RWPE2 (cell line): ENCODE measurements around the gene SKA3.
"Not testable (repeated sequence)": the region's sequence is repeated elsewhere in the genome, so short reads cannot be mapped to it uniquely, and the experiment has no call there.

Experiments used
- ATAC-seq: fragments of 200-7000 bp; cut with Tn5 transposase; 3 replicates; pipeline ENCODE4 v1.9.1; 2021; ENCODE audit warnings: low read depth
- DNase-seq: peaks from one replicate; pipeline ENCODE4 v3.0.0-alpha.2; 2020; ENCODE audit warnings: low spot score
- H3K27ac ChIP-seq: fragments of 450-650 bp; 2 replicates; pipeline ENCODE4 v1.5.1; 2017; ENCODE audit warnings: mild to moderate bottlenecking; ENCODE audit not compliant: poor library complexity, severe bottlenecking
- H3K27me3 ChIP-seq: fragments of 250-450 bp; sonication (Bioruptor Pico); 2 replicates; pipeline ENCODE4 v1.5.1; 2021; ENCODE audit warnings: mild to moderate bottlenecking, moderate library complexity; ENCODE audit not compliant: insufficient read depth, poor library complexity, severe bottlenecking
- H3K36me3 ChIP-seq: fragments of 250-450 bp; sonication (Bioruptor Pico); 2 replicates; pipeline ENCODE4 v1.5.1; 2020; ENCODE audit warnings: low read depth, mild to moderate bottlenecking, moderate library complexity
- H3K4me1 ChIP-seq: fragments of 250-450 bp; sonication (Bioruptor Pico); 2 replicates; pipeline ENCODE4 v1.5.1; 2021; ENCODE audit warnings: mild to moderate bottlenecking, moderate library complexity; ENCODE audit not compliant: insufficient read depth, poor library complexity, severe bottlenecking
- H3K4me3 ChIP-seq: fragments of 250-450 bp; sonication (Bioruptor Pico); 2 replicates; pipeline ENCODE4 v1.5.1; 2021; ENCODE audit warnings: mild to moderate bottlenecking, moderate library complexity; ENCODE audit not compliant: severe bottlenecking
- H3K9me3 ChIP-seq: fragments of 250-450 bp; sonication (Bioruptor Pico); 2 replicates; pipeline ENCODE4 v1.5.1; 2021; ENCODE audit warnings: mild to moderate bottlenecking, moderate library complexity; ENCODE audit not compliant: severe bottlenecking
- TF ChIP-seq, protein P1 (sequence below): fragments of 450-650 bp; IDR thresholded peaks from one replicate; pipeline ENCODE4 v1.5.1; 2017; ENCODE audit warnings: mild to moderate bottlenecking, moderate library complexity; ENCODE audit not compliant: poor library complexity, severe bottlenecking

Gene SKA3

DNA sequence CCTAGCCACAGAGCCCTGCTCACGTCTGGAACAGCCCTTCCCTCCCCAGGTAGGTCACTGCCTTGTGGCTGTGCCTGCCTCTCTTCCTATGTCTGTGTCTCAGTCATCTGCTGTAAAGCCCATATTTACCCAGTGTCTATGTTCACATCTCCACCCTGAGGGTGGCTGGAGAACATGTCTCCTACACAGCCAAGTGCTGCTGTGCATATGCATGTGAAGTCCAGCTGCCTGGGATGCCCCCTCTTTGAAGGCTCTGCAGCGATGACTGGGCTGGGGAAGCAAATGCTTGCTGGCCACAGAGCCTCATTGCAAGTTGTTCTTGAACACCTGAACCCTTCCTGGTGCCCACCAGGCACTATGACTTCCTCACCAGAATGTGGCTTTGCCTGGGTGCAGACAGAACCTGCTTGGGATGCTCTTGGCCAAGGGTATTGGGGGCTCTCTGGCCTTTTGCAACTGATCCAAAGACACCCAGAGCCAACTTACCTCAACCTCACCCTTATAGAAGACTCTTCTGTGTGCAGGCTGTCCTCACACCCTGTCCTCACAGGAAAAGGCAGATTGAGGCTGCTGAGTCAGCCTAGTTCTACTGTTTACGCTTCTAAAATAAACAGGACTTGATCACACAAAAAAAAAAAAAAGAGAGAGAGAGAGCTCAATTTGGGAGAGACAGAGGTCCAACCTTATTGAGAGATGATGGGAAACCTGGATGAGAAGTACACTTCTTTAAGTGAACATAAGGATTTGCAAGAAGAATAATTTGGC lies 26.6 kb upstream of the SKA3 start:
- H3K27ac ChIP-seq, result no peak overlapping the region
- no peaks in the 10 kb centered on the region for H3K36me3 ChIP-seq
- H3K9me3 ChIP-seq, result no peaks in the 10 kb centered on the region
- H3K27me3 ChIP-seq, result no peaks in the 10 kb centered on the region
- TF ChIP-seq, protein P1, sequence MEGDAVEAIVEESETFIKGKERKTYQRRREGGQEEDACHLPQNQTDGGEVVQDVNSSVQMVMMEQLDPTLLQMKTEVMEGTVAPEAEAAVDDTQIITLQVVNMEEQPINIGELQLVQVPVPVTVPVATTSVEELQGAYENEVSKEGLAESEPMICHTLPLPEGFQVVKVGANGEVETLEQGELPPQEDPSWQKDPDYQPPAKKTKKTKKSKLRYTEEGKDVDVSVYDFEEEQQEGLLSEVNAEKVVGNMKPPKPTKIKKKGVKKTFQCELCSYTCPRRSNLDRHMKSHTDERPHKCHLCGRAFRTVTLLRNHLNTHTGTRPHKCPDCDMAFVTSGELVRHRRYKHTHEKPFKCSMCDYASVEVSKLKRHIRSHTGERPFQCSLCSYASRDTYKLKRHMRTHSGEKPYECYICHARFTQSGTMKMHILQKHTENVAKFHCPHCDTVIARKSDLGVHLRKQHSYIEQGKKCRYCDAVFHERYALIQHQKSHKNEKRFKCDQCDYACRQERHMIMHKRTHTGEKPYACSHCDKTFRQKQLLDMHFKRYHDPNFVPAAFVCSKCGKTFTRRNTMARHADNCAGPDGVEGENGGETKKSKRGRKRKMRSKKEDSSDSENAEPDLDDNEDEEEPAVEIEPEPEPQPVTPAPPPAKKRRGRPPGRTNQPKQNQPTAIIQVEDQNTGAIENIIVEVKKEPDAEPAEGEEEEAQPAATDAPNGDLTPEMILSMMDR, result no peak
- H3K4me1 ChIP-seq, result no peaks in the 10 kb centered on the region
- H3K4me3 ChIP-seq, result no peak overlapping the region
- DNase-seq (no peak), ATAC-seq (no peak)

DNA sequence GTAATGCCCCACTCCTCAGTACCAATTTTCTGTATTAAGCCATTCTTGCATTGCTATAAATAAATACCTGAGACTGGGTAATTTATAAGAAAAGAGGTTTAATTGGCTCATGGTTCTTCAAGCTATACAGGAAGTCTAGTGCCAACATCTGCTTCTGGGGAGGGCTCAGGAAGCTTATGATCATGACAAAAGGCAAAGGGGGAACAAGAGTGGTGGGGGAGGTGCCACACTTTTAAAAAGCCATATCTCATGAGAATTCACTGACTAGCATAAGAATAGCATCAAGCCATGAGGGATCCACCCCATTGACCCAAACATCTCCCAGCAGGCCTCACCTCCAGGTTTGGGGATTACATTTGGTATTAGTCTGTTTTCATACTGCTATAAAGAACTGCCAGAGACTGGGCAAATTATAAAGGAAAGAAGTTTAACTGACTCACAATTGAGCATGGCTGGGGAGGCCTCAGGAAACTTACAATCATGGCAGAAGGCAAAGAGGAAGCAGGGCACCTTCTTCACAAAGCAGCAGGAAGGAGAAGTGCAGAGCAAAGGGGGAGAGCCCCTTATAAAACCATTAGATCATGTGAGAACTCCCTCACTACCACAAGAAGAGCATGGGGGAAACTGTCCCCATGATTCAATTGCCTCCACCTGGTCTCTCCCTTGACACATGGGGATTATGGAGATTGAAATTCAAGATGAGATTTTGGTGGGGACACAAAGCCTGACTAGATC lies 25.3 kb upstream of the SKA3 start:
- H3K4me1 ChIP-seq, H3K27me3 ChIP-seq, DNase-seq, H3K4me3 ChIP-seq, H3K27ac ChIP-seq, ATAC-seq, H3K9me3 ChIP-seq, H3K36me3 ChIP-seq: not testable (repeated sequence)

DNA sequence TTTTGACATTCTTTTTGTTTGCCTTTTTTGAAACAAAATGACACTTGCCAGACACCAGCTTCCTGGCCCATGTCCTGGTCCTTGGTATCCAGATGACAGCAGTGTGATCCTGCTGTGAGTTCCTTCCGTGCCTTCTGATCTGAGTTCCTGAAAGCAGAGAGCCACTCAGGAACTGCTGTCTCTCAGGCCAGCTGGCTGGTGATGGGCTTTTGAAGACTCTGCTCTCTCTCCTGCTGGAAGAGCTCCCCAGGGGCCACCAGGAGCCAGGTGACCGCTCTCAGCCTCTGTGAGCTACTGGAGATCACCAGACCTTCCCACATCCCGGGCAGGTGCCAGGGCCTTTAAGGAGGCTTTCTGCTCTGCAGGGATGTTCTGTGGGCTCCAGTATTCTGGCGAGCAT lies 22.0 kb upstream of the SKA3 start:
- H3K27me3 ChIP-seq, H3K4me3 ChIP-seq, H3K36me3 ChIP-seq, DNase-seq, H3K27ac ChIP-seq, H3K4me1 ChIP-seq, H3K9me3 ChIP-seq, ATAC-seq: not testable (repeated sequence)

DNA sequence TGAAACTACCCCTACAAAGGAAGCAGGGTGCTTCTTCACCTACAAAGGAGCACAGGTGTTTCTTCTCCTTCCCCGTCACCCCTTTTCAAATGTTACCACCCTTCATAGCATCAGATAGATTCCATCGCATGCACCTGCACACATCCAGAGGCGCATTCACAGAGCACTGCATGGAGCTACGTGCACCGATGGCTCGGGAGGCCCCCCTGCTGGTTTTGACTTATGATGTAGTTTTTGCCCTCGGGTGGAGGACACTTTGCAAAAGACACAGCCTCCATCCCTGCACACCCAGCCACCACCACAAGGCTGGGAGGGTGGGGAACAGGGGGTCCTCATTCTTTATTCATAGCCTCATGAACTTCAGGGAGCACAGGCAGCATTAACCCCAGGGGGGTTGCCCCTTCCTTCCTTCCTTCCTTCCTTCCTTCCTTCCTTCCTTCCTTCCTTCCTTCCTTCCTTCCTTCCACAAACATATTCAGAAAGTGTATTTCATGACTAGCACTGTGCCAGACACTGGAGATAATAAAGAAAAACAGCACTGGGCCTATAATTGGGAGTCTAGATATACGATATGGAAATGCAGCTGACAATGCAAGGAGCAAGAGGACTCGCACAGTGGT lies 21.4 kb upstream of the SKA3 start:
- ATAC-seq, H3K36me3 ChIP-seq, H3K27me3 ChIP-seq, H3K4me1 ChIP-seq, H3K4me3 ChIP-seq, H3K9me3 ChIP-seq, H3K27ac ChIP-seq, DNase-seq: not testable (repeated sequence)

DNA sequence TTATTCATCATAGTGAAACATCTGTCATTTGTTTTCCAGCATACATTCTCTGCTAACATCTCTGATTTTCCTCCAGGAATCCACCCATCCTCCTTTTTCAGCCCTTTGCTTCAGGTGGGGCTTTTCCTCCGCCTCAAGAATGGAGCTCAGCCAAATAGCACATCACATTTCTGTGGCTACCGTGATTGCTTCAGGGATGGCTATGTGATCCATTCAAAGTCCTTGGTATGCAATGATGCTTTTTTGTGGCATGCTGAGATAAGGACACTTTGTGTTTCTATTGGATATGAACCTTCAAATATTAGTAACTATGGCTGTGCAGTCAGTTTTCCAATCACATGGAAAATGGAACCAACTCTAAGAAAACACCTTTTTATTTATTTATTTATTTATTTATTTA lies 18.4 kb upstream of the SKA3 start:
- not testable (repeated sequence) for H3K4me1 ChIP-seq, H3K27me3 ChIP-seq, H3K4me3 ChIP-seq, ATAC-seq, H3K9me3 ChIP-seq, DNase-seq, H3K27ac ChIP-seq, H3K36me3 ChIP-seq

DNA sequence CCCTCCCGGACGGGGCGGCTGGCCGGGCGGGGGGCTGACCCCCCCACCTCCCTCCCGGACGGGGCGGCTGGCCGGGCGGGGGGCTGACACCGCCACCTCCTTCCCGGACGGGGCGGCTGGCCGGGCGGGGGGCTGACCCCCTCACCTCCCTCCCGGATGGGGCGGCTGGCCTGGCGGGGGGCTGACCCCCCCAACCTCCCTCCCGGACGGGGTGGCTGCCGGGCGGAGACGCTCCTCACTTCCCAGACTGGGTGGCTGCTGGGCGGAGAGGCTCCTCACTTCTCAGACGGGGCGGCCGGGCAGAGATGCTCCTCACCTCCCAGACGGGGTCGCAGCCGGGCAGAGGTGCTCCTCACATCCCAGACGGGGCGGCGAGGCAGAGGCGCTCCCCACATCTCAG lies 10.1 kb upstream of the SKA3 start:
- not testable (repeated sequence) for H3K9me3 ChIP-seq, H3K27ac ChIP-seq, H3K4me1 ChIP-seq, H3K4me3 ChIP-seq, H3K27me3 ChIP-seq, ATAC-seq, H3K36me3 ChIP-seq, DNase-seq

DNA sequence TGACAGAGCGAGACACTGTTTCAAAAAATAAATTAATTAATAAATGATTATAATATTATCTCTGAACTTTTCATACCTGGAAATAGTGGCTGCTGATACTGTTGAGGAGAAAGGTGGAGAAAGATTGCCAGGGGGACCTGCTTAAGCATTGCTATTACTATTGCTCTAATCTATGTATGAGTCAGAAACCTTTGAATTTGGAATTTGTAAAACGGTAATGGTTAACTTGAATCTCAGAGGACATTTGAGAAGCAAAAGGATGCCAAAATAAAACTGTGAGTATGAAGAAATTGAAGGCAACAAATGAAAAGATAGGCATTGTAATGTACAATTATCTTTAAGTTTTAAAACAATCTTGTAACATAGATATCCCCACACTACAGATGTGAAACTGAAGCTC lies 5.3 kb upstream of the SKA3 start:
- DNase-seq (no peak), ATAC-seq (no peak)
- TF ChIP-seq, protein P1, result no peak
- Histone ChIP-seq H3K4me1 (peaks cover 7% of the 10 kb centered on the region), H3K36me3 (peaks cover 16% of the 10 kb centered on the region; the same call in 1 of the 2 replicates), H3K4me3 (no peak overlapping the region), H3K27me3 (no peaks in the 10 kb centered on the region), H3K9me3 (no peaks in the 10 kb centered on the region), H3K27ac (no peak overlapping the region)
